ENCODE results near the gene TAAR9.
A peak's percentile ranks its signal among the peaks of the same experiment; 100 is the strongest.

TAAR9 gene, protein sequence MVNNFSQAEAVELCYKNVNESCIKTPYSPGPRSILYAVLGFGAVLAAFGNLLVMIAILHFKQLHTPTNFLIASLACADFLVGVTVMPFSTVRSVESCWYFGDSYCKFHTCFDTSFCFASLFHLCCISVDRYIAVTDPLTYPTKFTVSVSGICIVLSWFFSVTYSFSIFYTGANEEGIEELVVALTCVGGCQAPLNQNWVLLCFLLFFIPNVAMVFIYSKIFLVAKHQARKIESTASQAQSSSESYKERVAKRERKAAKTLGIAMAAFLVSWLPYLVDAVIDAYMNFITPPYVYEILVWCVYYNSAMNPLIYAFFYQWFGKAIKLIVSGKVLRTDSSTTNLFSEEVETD

DNA sequence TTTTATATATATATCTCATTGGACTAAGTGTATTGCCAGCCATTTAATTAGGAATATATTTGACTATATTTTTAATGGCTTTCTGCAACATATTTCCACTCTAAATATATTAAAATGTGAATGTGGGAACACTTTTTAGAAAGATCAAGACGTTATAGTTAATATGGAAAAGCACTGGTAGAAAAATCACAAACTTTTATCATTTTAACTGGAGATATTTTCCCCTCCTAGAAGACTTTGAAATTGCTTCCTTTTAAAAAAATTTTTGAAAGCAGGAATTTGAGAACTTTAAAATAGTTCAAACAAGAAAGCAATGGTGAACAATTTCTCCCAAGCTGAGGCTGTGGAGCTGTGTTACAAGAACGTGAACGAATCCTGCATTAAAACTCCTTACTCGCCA is at the start of gene TAAR9:
Gene TAAR9 (plus strand): TSS at position 301 of the 400 bp plus-strand sequence. CDS start 13 bp downstream, at position 314.
- no peak for DNase-seq (ENCODE audit: low spot score)

DNA sequence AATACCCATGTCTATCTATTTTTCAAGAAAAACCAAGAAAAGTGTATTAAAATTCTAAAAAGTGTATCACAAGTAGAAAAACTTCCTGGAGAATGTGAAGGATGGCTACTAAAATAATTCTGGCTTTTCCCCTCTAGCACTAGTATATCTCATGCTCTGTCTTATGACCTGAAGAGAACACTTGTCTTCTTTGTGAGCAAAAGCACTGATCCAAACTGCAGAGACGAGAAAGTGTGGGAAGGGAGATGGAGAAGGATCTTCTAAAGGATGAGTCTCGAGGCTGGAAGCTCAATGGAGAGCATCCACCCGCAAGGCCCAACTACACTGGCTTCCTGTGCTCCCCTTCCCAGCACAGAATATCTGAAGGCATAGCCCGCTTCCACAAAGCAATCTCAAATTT is 48.7 kb upstream of the TAAR9 start:
- DNase-seq (ENCODE audit: low spot score) = no peak

DNA sequence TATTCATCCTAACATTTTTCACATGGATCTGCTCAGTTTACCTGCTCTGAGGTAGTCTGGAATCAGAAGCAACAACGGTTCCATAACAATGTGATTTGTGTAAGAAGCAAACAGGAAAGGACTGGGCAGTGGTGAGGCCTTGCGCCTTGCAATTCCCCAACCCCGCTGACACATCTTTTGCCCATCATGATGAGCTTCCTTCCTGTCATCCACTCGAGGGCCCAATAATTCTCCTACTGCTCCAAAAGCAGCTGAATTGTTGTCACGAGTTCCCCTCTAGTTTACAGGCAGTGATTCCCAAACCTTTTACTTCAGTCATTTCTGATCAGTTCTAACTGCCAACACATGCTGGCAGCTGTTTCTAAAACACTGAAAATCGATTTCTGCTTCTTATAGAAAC is 48.1 kb upstream of the TAAR9 start:
- no peak for DNase-seq (ENCODE audit: low spot score)

DNA sequence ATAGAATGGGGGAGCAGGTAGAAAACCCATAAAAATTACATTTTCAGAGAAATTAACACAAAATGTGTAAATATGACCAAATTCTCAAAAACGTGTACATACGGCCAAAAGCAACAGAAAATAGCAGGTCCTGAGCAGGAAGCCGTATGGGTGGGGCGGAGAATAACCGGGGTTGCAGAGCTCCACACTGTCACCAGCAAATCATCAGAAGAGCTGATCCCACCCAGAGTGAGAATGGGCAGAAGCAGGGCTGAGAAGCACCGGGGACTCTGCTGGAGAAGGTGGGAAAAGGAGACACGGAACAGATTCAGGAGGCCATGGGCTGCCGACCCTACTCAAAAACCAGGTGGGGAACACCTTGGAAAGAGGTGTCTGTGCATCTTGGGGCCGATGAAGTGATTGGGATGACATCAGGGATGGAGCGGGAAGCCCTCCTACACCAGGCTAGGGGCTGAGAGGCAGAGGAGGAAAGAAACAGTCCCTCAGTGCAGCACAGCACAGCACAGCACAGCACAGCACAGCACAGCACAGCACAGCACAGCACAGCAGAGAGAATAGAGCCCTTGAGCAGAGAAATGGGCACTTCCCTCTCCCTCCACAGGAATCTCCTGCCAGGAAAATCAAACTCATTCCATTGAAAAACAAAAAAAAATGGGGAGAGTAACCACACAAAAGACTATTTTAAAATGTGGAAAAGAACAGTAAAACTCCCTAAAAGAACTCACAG is 47.4 kb upstream of the TAAR9 start:
- no peak for DNase-seq (ENCODE audit: low spot score)

GRCh38 chr6:132491303-132491702 is 46.8 kb upstream of the TAAR9 start:
- DNase-seq (ENCODE audit: low spot score) = no peak

DNA sequence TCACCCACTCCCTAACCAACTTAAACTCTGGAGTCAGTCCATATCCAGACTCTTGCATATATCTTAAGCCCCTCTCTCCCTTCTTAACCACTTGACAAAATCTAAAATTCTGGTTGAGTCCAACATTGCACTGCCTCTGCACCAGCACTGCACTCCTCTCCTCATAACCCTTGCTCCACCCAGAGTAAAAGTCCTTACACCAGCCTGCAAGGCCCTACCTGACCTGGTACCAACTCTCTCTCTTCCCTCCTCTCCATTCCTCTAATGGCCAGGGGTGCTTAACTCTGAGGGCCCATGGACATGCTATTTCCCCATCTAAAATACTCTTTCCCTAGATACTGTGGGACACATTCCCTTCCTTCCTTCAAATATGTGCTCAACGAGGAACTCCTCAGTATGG is 46.2 kb upstream of the TAAR9 start:
- no peak for DNase-seq (ENCODE audit: low spot score)

- DNase-seq (ENCODE audit: low spot score) = no peak
Observed at GRCh38 chr6:132494954-132495353, 43.1 kb upstream of the TAAR9 start.

DNA sequence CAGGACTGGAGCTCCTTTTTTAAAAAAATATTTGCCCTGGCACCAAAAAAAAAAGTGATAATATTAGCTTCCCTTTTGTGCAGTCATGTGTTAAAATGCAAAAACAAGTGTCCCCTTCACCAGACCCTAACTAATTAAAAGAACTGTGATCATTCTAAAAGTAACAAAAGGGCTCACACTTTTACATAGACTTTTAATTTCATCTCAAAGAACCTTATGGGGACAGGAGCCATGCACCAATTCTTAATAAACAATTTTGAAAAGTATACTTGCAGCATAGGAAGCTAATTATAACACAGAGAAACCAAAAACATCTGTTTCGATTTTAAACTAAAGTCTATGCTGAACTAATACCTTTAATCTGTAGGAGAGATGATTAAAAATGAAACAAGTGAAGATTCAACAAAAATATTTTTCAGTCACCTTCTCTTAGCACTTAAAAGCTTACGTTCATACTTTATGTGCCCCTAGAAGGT is 42.4 kb upstream of the TAAR9 start:
- no peak for DNase-seq (ENCODE audit: low spot score)

DNA sequence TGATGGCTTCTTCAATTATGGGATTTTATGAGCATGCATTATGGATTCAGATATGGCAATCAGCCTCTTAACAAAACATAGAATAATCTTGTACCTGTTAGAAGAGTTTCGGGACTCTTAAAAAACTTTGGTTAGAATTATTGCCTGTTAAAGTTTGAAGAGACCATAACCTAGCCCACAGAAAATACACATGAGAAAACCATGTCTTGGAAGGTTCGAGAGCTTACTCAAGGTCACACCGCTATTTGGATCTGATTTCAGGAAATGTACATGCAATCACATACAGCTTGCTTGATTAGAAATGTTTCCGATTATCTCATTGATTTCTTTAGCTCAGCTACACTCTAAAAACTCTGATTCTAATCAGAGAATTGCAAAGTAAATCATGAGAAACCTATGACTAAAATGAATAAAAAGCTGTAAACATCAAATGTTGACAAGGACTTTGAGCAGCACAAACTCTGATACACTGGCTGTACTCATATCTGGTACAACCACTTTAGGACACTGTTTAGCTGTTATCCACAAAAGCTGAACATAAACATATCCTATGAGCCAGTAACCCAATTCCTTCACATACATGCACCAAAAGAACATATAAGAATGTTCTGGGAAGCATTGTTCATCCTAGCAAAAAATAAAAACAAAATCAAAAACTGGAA is 41.4 kb upstream of the TAAR9 start:
- DNase-seq (ENCODE audit: low spot score) = no peak

DNA sequence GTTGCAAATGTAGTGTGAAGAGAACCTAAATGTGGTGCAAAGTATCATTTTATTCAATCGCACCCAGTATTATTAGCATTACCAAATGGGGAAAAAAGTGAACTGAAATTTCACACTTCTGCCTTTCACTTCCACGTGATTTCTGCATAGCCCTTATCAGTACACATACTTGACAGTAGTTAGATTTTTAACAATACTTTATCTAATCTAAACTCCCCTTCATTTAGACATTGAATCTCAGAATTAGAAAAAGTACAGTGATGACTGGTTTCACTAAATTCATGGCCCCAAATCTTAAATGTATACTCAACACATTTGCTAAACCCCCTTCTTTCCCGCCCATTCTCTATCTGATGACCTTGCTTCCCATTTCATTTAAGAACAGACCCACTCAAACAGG is 39.4 kb upstream of the TAAR9 start:
- DNase-seq (ENCODE audit: low spot score) = no peak

GRCh38 chr6:132499757-132500156 is 38.3 kb upstream of the TAAR9 start:
- no peak for DNase-seq (ENCODE audit: low spot score)

GRCh38 chr6:132504757-132505156 is 33.3 kb upstream of the TAAR9 start:
- no peak for DNase-seq (ENCODE audit: low spot score)

GRCh38 chr6:132505158-132505557 is 32.9 kb upstream of the TAAR9 start:
- DNase-seq (ENCODE audit: low spot score) = no peak

DNA sequence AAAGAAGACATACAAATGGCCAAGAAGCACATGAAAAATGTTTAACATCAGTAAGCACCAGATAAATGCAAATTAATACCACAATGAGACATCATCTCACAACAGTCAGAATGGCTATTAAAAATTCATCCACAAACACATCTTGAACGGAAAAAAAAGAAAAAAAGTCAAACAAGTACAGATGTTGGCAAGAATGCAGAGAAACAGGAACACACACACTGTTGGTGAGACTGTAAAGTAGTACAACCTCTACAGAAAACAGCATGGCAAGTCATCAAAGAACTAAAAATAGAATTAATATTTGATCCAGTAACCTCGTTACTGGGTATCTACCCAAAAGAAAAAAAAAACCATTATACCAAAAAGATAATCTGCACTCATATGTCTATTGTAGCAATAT is 31.6 kb upstream of the TAAR9 start:
- no peak for DNase-seq (ENCODE audit: low spot score)

GRCh38 chr6:132506869-132507808 is 30.9 kb upstream of the TAAR9 start:
- DNase-seq (ENCODE audit: low spot score) = no peak

- DNase-seq (ENCODE audit: low spot score) = no peak
Observed at GRCh38 chr6:132511210-132511830, 26.8 kb upstream of the TAAR9 start.

GRCh38 chr6:132511831-132512220 is 26.3 kb upstream of the TAAR9 start:
- DNase-seq (ENCODE audit: low spot score) = no peak

- no peak for DNase-seq (ENCODE audit: low spot score)
Observed at GRCh38 chr6:132512342-132512637, 25.8 kb upstream of the TAAR9 start.

DNA sequence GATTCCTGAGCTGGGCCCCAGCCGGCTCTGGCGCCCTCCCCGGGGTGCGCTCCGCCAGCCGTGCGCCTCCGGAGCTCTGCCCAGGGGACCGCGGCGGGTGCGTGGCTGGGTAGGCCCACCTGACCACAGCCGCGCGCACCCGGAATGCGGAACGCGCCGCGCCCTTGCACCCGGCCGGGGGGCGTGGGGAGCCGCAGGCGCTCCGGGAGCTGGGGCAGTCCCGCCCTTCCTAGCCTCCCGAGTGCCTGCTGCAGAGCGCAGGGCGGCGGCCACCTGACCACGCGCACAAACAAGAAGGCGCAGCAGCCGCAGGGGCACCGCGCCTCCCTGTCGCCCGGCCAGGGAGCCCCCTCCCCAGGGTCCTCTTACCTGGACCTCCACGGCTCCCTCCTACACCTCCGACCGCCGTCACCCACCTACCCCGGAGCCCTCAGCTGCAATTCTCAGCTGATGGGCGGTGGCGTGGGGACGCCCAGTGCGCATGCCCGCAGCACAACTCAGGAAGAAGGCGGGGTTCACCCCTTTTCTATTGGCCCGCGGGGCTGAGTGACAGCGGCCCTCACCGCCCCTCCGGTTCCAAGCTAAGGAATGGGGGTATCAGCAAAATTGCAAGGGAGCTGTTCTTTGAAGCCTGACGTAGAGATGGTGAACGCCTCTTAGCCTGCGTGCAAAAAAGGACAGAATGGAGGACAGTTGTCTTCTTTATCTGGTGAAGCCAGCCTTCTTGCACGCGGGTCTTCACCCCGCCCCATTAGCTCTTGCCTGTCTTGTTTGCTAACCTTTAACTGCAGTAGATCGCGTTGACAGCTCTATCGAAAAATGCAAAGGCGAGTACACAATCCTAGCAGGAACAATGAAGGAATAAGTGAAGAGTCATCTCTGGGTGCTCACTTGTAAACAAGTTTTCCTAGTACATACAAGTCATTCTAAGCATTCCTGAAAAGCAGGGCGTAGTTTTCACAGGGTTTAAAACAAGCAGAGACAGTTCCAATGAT is 25.1 kb upstream of the TAAR9 start, which contains the start of gene STX7:
Gene STX7 (minus strand): TSS at position 479 of the 995 bp plus-strand sequence. CDS start 9,586 bp downstream, outside the sequence.
- DNase-seq (ENCODE audit: low spot score) = peak; percentile 95

All from globus pallidus (tissue), 1 donor.